Muscle layer of colon (tissue), 2 donors: Measurements from ENCODE around the gene CSRP1.
A peak's percentile ranks its signal among the peaks of the same experiment; 100 is the strongest.

Source experiments
- H3K27ac ChIP-seq: one replicate; pipeline ENCODE4 v1.7.0; 2013; ENCODE audit warnings: low read depth, mild to moderate bottlenecking, low read length, moderate library complexity
- H3K27me3 ChIP-seq, 2 donors: one replicate each; pipeline ENCODE4 v1.7.0; 2013; ENCODE audit warnings: low read length in 2 of 2, mild to moderate bottlenecking in 2 of 2; ENCODE audit not compliant: insufficient read depth in 2 of 2, control insufficient read depth in 1 of 2
- H3K36me3 ChIP-seq: one replicate; pipeline ENCODE4 v1.7.0; 2013; ENCODE audit warnings: mild to moderate bottlenecking, low read length; ENCODE audit not compliant: insufficient read depth
- H3K4me1 ChIP-seq: one replicate; pipeline ENCODE4 v1.7.0; 2013; ENCODE audit warnings: mild to moderate bottlenecking, low read length; ENCODE audit not compliant: insufficient read depth
- H3K4me3 ChIP-seq, 2 donors: one replicate each; pipeline ENCODE4 v1.7.0; 2013; ENCODE audit warnings: low read length in 2 of 2, low read depth in 1 of 2, mild to moderate bottlenecking in 1 of 2, moderate library complexity in 1 of 2
- H3K9ac ChIP-seq: one replicate; pipeline ENCODE4 v1.7.0; 2013; ENCODE audit warnings: low read length
- H3K9me3 ChIP-seq: one replicate; pipeline ENCODE4 v1.7.0; 2013; ENCODE audit warnings: mild to moderate bottlenecking, low read length
- donor health status: abdominal sarcoma.
- donor health status: Adenocarcinoma of cecum.

Gene CSRP1

GRCh38 chr1:201544710-201545109 is 37.8 kb upstream of the CSRP1 start:
- Histone ChIP-seq H3K36me3 (no peaks in the 10 kb centered on the region), H3K9me3 (no peaks in the 10 kb centered on the region), H3K9ac (no peak overlapping the region), H3K27ac (no peak overlapping the region), H3K4me1 (peaks cover 44% of the 10 kb centered on the region), H3K4me3 (no peak overlapping the region), H3K27me3 (no peaks in the 10 kb centered on the region)

- peaks cover 44% of the 10 kb centered on the region for H3K4me1 ChIP-seq
Observed at GRCh38 chr1:201543871-201544642, 37.1 kb upstream of the CSRP1 start.

GRCh38 chr1:201542309-201543035 is 35.5 kb upstream of the CSRP1 start:
- H3K36me3 ChIP-seq = no peaks in the 10 kb centered on the region
- peaks cover 54% of the 10 kb centered on the region for H3K4me1 ChIP-seq

More at GRCh38 chr1:201543871-201544642, 37.1 kb upstream of the CSRP1 start:
- H3K36me3 ChIP-seq = no peaks in the 10 kb centered on the region
- no peaks in the 10 kb centered on the region for H3K27me3 ChIP-seq
- no peak overlapping the region for H3K27ac ChIP-seq
- no peak overlapping the region for H3K9ac ChIP-seq
- H3K9me3 ChIP-seq = no peaks in the 10 kb centered on the region
- H3K4me3 ChIP-seq = no peak overlapping the region

GRCh38 chr1:201540846-201541735 is 34.2 kb upstream of the CSRP1 start:
- Histone ChIP-seq H3K27ac (peak overlapping the region; percentile 93), H3K9me3 (no peaks in the 10 kb centered on the region), H3K4me1 (peaks cover 67% of the 10 kb centered on the region), H3K27me3 (no peaks in the 10 kb centered on the region), H3K9ac (peak overlapping the region; percentile 83), H3K4me3 (peak overlapping the region in 1 of 2 donors; percentile 77), H3K36me3 (no peaks in the 10 kb centered on the region)

More at GRCh38 chr1:201542309-201543035, 35.5 kb upstream of the CSRP1 start:
- H3K27ac ChIP-seq = peak overlapping the region; percentile 35
- H3K27me3 ChIP-seq = no peaks in the 10 kb centered on the region
- no peak overlapping the region for H3K4me3 ChIP-seq
- H3K9ac ChIP-seq = no peak overlapping the region
- no peaks in the 10 kb centered on the region for H3K9me3 ChIP-seq

- Histone ChIP-seq H3K4me3 (peak overlapping the region; percentile 53 to 77), H3K27me3 (no peaks in the 10 kb centered on the region), H3K27ac (peak overlapping the region; percentile 93), H3K4me1 (peaks cover 71% of the 10 kb centered on the region), H3K9me3 (no peaks in the 10 kb centered on the region), H3K36me3 (no peaks in the 10 kb centered on the region), H3K9ac (peak overlapping the region; percentile 83)
Observed at GRCh38 chr1:201539561-201540431, 32.9 kb upstream of the CSRP1 start.

- Histone ChIP-seq H3K9ac (peak within 1 kb of the TSS; percentile 83), H3K27ac (peak within 1 kb of the TSS; percentile 93), H3K36me3 (no peaks in the 10 kb centered on the region), H3K9me3 (no peaks in the 10 kb centered on the region), H3K27me3 (no peaks in the 10 kb centered on the region), H3K4me1 (peaks cover 75% of the 10 kb centered on the region), H3K4me3 (peak within 1 kb of the TSS; percentile 53 to 77)
Observed at GRCh38 chr1:201538612-201539551, 32.0 kb upstream of the CSRP1 start, which contains the start of gene NAV1. NAV1 (plus strand) TSS chr1:201539127; CDS start chr1:201622885, 83,758 bp downstream.

GRCh38 chr1:201537891-201538611 is 31.1 kb upstream of the CSRP1 start:
- Histone ChIP-seq H3K4me3 (peak overlapping the region; percentile 53 to 77), H3K36me3 (no peaks in the 10 kb centered on the region), H3K27ac (peak overlapping the region; percentile 93), H3K4me1 (peaks cover 77% of the 10 kb centered on the region), H3K9me3 (no peaks in the 10 kb centered on the region), H3K9ac (peak overlapping the region; percentile 53), H3K27me3 (no peaks in the 10 kb centered on the region)

- Histone ChIP-seq H3K27ac (peak overlapping the region; percentile 93), H3K4me1 (peaks cover 75% of the 10 kb centered on the region), H3K36me3 (no peaks in the 10 kb centered on the region)
Observed at GRCh38 chr1:201537467-201537866, 30.5 kb upstream of the CSRP1 start.

GRCh38 chr1:201537028-201537427 is 30.1 kb upstream of the CSRP1 start:
- Histone ChIP-seq H3K27me3 (no peaks in the 10 kb centered on the region), H3K9ac (peak overlapping the region; percentile 30), H3K4me1 (peaks cover 75% of the 10 kb centered on the region), H3K4me3 (peak overlapping the region in 1 of 2 donors; percentile 6), H3K9me3 (no peaks in the 10 kb centered on the region), H3K27ac (peak overlapping the region; percentile 74), H3K36me3 (no peaks in the 10 kb centered on the region)

More at GRCh38 chr1:201537467-201537866, 30.5 kb upstream of the CSRP1 start:
- Histone ChIP-seq H3K9ac (no peak overlapping the region), H3K4me3 (peak overlapping the region in 1 of 2 donors; percentile 6), H3K27me3 (no peaks in the 10 kb centered on the region), H3K9me3 (no peaks in the 10 kb centered on the region)
